IMR-90 (cell line): Measurements from ENCODE around the gene NOS1. TPM values are rescaled to one million over a fixed set of nuclear protein-coding genes. Genes with fewer than 3 reads are reported as not detected.

Experiments
- ATAC-seq: fragments of 200-7000 bp; cut with Tn5 transposase; 2 replicates; pipeline ENCODE4 v1.9.1; 2020; ENCODE audit warnings: low read depth, mild to moderate bottlenecking, moderate library complexity
- BruUV-seq: library from RNA; stranded (reverse); fragments of 400-500 nt; replicated peaks from 2 replicates; lab custom pipeline; 2021; lab: Mats Ljungman, UMichigan
- CTCF ChIA-PET: fragments of 300-600 bp; formaldehyde crosslinking; extraction: SDS; loops from one replicate; lab custom pipeline; 2021; ENCODE audit warnings: antibody characterized with exemption; lab: Yijun Ruan, JAX
- POLR2A ChIA-PET: fragments of 300-600 bp; sonication (Branson Sonifier 250); formaldehyde crosslinking; loops from one replicate; lab custom pipeline; 2022; ENCODE audit warnings: antibody characterized with exemption; ENCODE audit not compliant: unreplicated experiment; lab: Charles Lee
- DNase-seq: peaks from one replicate; pipeline ENCODE4 v3.0.0; 2013
- H2AFZ ChIP-seq: replicated peaks from 2 replicates; pipeline ENCODE3; 2013; ENCODE audit warnings: low read length, mild to moderate bottlenecking; ENCODE audit not compliant: poor library complexity
- H2AK5ac ChIP-seq: 2 replicates; pipeline ENCODE4 v1.6.1; 2013; ENCODE audit warnings: low read depth, low read length, inconsistent platforms
- H2AK9ac ChIP-seq: replicated peaks from 2 replicates; pipeline ENCODE3; 2013; ENCODE audit warnings: mild to moderate bottlenecking, low read depth, low read length, moderate library complexity; ENCODE audit not compliant: poor library complexity
- H2BK120ac ChIP-seq: 2 replicates; pipeline ENCODE4 v1.6.1; 2013; ENCODE audit warnings: low read depth, low read length, inconsistent platforms
- H2BK15ac ChIP-seq: 3 replicates; pipeline ENCODE4 v1.6.1; 2013; ENCODE audit warnings: low read depth, low read length, inconsistent platforms
- H2BK20ac ChIP-seq: 2 replicates; pipeline ENCODE4 v1.6.1; 2013; ENCODE audit warnings: low read depth, mild to moderate bottlenecking, inconsistent platforms, low read length, moderate library complexity
- H2BK5ac ChIP-seq: 2 replicates; pipeline ENCODE4 v1.6.1; 2013; ENCODE audit warnings: mild to moderate bottlenecking, low read depth, low read length, inconsistent platforms; ENCODE audit not compliant: poor library complexity, severe bottlenecking
- H3K14ac ChIP-seq: replicated peaks from 2 replicates; pipeline ENCODE4 v1.6.1; 2013; ENCODE audit warnings: low read depth, low read length, inconsistent platforms
- H3K18ac ChIP-seq: 2 replicates; pipeline ENCODE4 v1.6.1; 2013; ENCODE audit warnings: low read depth, low read length, control low read depth
- H3K23ac ChIP-seq: 2 replicates; pipeline ENCODE4 v1.6.1; 2013; ENCODE audit warnings: low read depth, low read length, inconsistent platforms
- H3K27ac ChIP-seq: 2 replicates; pipeline ENCODE4 v1.5.1; 2013; ENCODE audit warnings: mild to moderate bottlenecking, control low read depth, low read length; ENCODE audit not compliant: insufficient read depth
- H3K27me3 ChIP-seq: 2 replicates; pipeline ENCODE4 v1.6.1; 2013; ENCODE audit warnings: low read length; ENCODE audit not compliant: control insufficient read depth, insufficient read depth
- H3K36me3 ChIP-seq: 2 replicates; pipeline ENCODE4 v1.6.1; 2013; ENCODE audit warnings: low read length, mixed read lengths; ENCODE audit not compliant: control insufficient read depth, insufficient read depth
- H3K4ac ChIP-seq: 2 replicates; pipeline ENCODE4 v1.6.1; 2013; ENCODE audit warnings: low read depth, low read length, inconsistent platforms
- H3K4me1 ChIP-seq: 2 replicates; pipeline ENCODE4 v1.6.1; 2013; ENCODE audit warnings: low read length, mixed read lengths; ENCODE audit not compliant: control insufficient read depth, insufficient read depth
- H3K4me2 ChIP-seq: 2 replicates; pipeline ENCODE4 v1.6.1; 2013; ENCODE audit warnings: low read depth, mild to moderate bottlenecking, control low read depth, low read length, moderate library complexity
- H3K4me3 ChIP-seq: 2 replicates; pipeline ENCODE4 v1.5.1; 2013; ENCODE audit warnings: low read depth, mild to moderate bottlenecking, control low read depth, low read length, moderate library complexity; ENCODE audit not compliant: insufficient read depth
- H3K56ac ChIP-seq: 2 replicates; pipeline ENCODE4 v1.6.1; 2013; ENCODE audit warnings: low read length, inconsistent platforms; ENCODE audit not compliant: insufficient read depth; ENCODE audit errors: extremely low read depth
- H3K79me1 ChIP-seq, 2 experiments: 2 replicates each; pipeline ENCODE4 v1.6.1; 2013; ENCODE audit warnings: low read length in 2 of 2, inconsistent platforms in 1 of 2, low read depth in 1 of 2
- H3K9ac ChIP-seq: 2 replicates; pipeline ENCODE4 v1.6.1; 2013; ENCODE audit warnings: low read depth, low read length, control low read depth
- H3K9me1 ChIP-seq: 2 replicates; pipeline ENCODE4 v1.6.1; 2013; ENCODE audit warnings: low read length, inconsistent platforms; ENCODE audit not compliant: insufficient read depth
- H3K9me3 ChIP-seq: 2 replicates; pipeline ENCODE4 v1.6.1; 2013; ENCODE audit warnings: low read length; ENCODE audit not compliant: control insufficient read depth, insufficient read depth
- H4K20me1 ChIP-seq: 2 replicates; pipeline ENCODE4 v1.6.1; 2013; ENCODE audit warnings: low read length, inconsistent platforms; ENCODE audit not compliant: insufficient read depth
- H4K5ac ChIP-seq: 2 replicates; pipeline ENCODE4 v1.6.1; 2013; ENCODE audit warnings: mild to moderate bottlenecking, low read depth, low read length, control low read depth
- H4K8ac ChIP-seq, 2 experiments: 2 replicates each; pipeline ENCODE4 v1.6.1; 2013; ENCODE audit warnings: low read depth in 2 of 2, low read length in 2 of 2, control low read depth in 1 of 2, inconsistent platforms in 1 of 2
- H4K91ac ChIP-seq: 2 replicates; pipeline ENCODE4 v1.6.1; 2013; ENCODE audit warnings: low read depth, low read length, inconsistent platforms; ENCODE audit not compliant: insufficient read depth
- BHLHE40 ChIP-seq: fragments of 150-350 bp; IDR thresholded peaks from 2 replicates; pipeline ENCODE4 v1.6.1; 2016; ENCODE audit warnings: mild to moderate bottlenecking, low read depth, low read length
- RAD21 ChIP-seq: IDR thresholded peaks from 2 replicates; pipeline ENCODE4 v1.6.1; 2012; ENCODE audit warnings: low read length, improper control_type of control experiment
- RCOR1 ChIP-seq: IDR thresholded peaks from 2 replicates; pipeline ENCODE4 v1.6.1; 2012; ENCODE audit warnings: mild to moderate bottlenecking, low read length, improper control_type of control experiment; ENCODE audit not compliant: insufficient replicate concordance
- SMC3 ChIP-seq: fragments of 150-350 bp; IDR thresholded peaks from 2 replicates; pipeline ENCODE4 v1.6.1; 2016; ENCODE audit warnings: low read depth, mild to moderate bottlenecking, antibody characterized with exemption, low read length, moderate library complexity
- WGBS, 2 experiments: methylation state at CpG; one replicate each; pipeline versions ENCODE4 v1.1.5 to v1.1.7; 2013; ENCODE audit warnings: missing lambda C conversion rate in 2 of 2; ENCODE audit not compliant: insufficient read length in 1 of 2; ENCODE audit errors: extremely low coverage in 2 of 2; 5-methylcytosine and 5-hydroxymethylcytosine counted together
- dilution Hi-C: fragments of 300-500 bp; cut with HindIII; formaldehyde crosslinking; loops from one replicate; pipeline ENCODE4 v1.14.3; 2018; ENCODE audit warnings: low sequenced_read_pairs; ENCODE audit not compliant: unreplicated experiment
- in situ Hi-C: fragments of 300-500 bp; cut with MboI; formaldehyde crosslinking; loops from 3 replicates; pipeline ENCODE4 v1.14.3; 2019; ENCODE audit warnings: low sequenced_read_pairs, inconsistent platforms, mixed read lengths
- intact Hi-C: fragments of 100-400 bp; cut with micrococcal nuclease; formaldehyde crosslinking; loops from 2 replicates; pipeline ENCODE4 v1.10.0; 2022
- polyA plus RNA-seq, 3 experiments: library from polyadenylated mRNA; depleted of rRNA; stranded (reverse); fragments of >200 nt; gene quantifications; 2 replicates each; pipeline ENCODE4 v1.2.3, GENCODE V29; 2012; ENCODE audit warnings: low replicate concordance in 1 of 3
- total RNA-seq: library from RNA; depleted of rRNA; stranded (reverse); fragments of >200 nt; gene quantifications from 2 replicates; pipeline ENCODE4 v1.2.3, GENCODE V29; 2012
- TF ChIP-seq, protein P1 (sequence below): fragments of 150-350 bp; IDR thresholded peaks from 2 replicates; pipeline ENCODE4 v1.6.1; 2017; ENCODE audit warnings: mild to moderate bottlenecking, antibody characterized with exemption, low read length, low read depth

The NOS1 gene
- total and polyA plus RNA-seq, 2 of the 4 experiments (the other 2 are of a cell fraction) = 0.09 TPM; not detected in 1

DNA sequence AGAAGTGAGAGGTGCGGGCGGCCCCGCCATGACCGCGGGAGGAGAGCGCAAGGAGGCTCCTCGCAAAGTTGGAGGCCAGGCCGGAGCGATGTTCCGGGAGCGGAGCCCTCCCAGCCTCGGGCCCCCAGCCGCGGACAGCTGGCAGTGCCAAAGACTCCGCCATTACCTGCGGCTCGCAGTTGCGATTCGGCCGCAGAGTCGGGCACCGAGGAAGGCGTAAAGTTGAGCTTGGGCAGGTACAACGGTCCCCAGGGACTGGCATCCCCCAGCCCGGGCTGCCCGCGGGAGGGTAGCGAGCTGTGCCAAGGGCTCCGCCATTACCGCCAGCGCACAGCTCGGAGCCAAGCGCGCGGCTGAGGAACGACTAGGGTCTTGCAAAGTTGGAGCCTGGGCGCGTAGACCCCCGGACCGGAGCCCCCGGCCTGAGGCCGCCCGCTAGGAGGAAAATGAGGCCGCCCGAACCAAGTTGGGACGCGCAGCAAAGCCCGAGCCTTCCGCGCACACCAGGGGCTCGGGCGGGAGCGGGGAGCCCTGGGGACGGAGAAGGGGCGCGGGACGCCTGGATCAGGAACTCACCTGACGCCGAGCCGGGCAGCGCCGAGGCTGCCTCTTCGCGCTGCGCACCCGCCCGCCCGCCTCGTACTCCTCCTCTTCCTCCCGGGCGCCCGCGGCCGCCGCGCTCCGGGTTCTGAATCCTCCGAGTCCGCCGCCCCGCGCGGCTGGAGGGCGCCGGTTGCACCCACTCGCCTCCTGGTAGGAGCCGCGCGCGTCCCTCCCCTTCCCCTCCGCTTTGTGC, 677 bp downstream of the NOS1 start (continued):
- TF ChIP-seq SMC3 = no peak

DNA sequence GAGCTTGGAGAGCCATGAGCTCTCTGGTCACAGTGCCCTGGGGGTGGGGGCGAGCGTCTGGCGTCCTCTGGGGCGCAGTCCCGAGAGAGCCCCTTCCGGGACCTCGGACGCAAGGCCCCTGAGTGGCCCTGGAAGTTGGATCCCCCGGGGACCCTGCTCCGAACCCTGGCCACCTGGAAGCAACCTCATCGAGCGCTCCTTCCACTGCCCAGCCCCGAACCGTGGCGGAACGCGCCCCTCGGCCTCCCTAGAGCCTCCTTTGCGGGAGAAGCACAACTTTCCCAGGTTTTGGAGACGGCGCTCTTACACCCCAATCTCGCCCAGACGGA, 1.2 kb downstream of the NOS1 start:
- Histone ChIP-seq H2AFZ (no peak overlapping the region), H2AK5ac (no peak overlapping the region), H2BK5ac (no peak overlapping the region), H2BK20ac (no peak overlapping the region), H4K91ac (no peak overlapping the region), H3K36me3 (no peaks in the 10 kb centered on the region), H3K27me3 (no peaks in the 10 kb centered on the region), H3K18ac (no peak overlapping the region), H4K5ac (no peak overlapping the region), H3K9me3 (peaks cover 3% of the 10 kb centered on the region; the same call in 1 of the 2 replicates), H4K20me1 (no peaks in the 10 kb centered on the region), H2AK9ac (no peak overlapping the region), H3K9ac (no peak overlapping the region), H3K56ac (no peak overlapping the region), H3K79me1 (no peaks in the 10 kb centered on the region), H4K8ac (no peak overlapping the region), H3K9me1 (no peaks in the 10 kb centered on the region), H3K4me3 (no peak overlapping the region), H2BK15ac (no peak overlapping the region), H3K23ac (no peak overlapping the region), H3K4me1 (no peaks in the 10 kb centered on the region), H3K27ac (no peak overlapping the region), H3K4ac (no peak overlapping the region), H3K4me2 (no peak overlapping the region), H2BK120ac (no peak overlapping the region), H3K14ac (no peak overlapping the region)
- in situ Hi-C loops = loop anchor here (10.0 kb wide), 1 partner anchor 475 kb away; no protein-coding TSS in a partner anchor
- WGBS, 2 experiments = 1% methylated on average over 17 of the region's 23 CpGs; no CpG with 5 or more reads in 1 of the 2 experiments
- TF ChIP-seq BHLHE40 (no peak), RAD21 (no peak), RCOR1 (no peak)
- TF ChIP-seq, protein P1, sequence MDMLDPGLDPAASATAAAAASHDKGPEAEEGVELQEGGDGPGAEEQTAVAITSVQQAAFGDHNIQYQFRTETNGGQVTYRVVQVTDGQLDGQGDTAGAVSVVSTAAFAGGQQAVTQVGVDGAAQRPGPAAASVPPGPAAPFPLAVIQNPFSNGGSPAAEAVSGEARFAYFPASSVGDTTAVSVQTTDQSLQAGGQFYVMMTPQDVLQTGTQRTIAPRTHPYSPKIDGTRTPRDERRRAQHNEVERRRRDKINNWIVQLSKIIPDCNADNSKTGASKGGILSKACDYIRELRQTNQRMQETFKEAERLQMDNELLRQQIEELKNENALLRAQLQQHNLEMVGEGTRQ = no peak
- dilution Hi-C loops = no loop called here
- intact Hi-C loops = no loop called here
- DNase-seq = no peak
- ChIA-PET POLR2A (no interaction called here), CTCF (no interaction called here)
- ATAC-seq = no peak
- BruUV-seq = no TSS peak
